ENCODE data around the gene KCNAB2.

The KCNAB2 gene

GRCh38 chr1:6003568-6004411 is 41.9 kb upstream of the KCNAB2 start:
- Histone ChIP-seq H3F3A (ENCODE audit: control insufficient read depth, insufficient read depth) (no peaks in the 10 kb centered on the region), H3K27me3 (ENCODE audit: control insufficient read depth, low read length) (no peaks in the 10 kb centered on the region), H4K20me1 (ENCODE audit: control insufficient read depth, insufficient read depth, low read depth, low read length) (no peaks in the 10 kb centered on the region; the same call in 1 of the 2 replicates), H3K36me3 (ENCODE audit: control insufficient read depth, low read length) (no peaks in the 10 kb centered on the region), H3K9me2 (replicated peaks; ENCODE audit: control insufficient read depth, low read length) (no peaks in the 10 kb centered on the region), H3K27ac (ENCODE audit: low read depth, low read length) (no peak overlapping the region), H3K79me2 (ENCODE audit: control insufficient read depth, low read length) (no peaks in the 10 kb centered on the region), H3K4me2 (ENCODE audit: low read length) (no peak overlapping the region), H3K9me3 (ENCODE audit: control insufficient read depth, insufficient read depth, low read length) (no peaks in the 10 kb centered on the region), H3K4me1 (ENCODE audit: control insufficient read depth, low read length) (no peaks in the 10 kb centered on the region), H3K4me3 (ENCODE audit: low read length) (no peak overlapping the region)
- TF ChIP-seq CTCF (IDR thresholded peaks at IDR 0.05; ENCODE audit: low read depth, low read length, poor library complexity, severe bottlenecking) (no peak), EZH2phosphoT487 (IDR thresholded peaks at IDR 0.05; ENCODE audit: borderline replicate concordance, low read length) (no peak)

GRCh38 chr1:6004412-6005123 is 41.1 kb upstream of the KCNAB2 start:
- Histone ChIP-seq H3K27ac (ENCODE audit: low read depth, low read length) (no peak overlapping the region), H3K27me3 (ENCODE audit: control insufficient read depth, low read length) (no peaks in the 10 kb centered on the region), H3K4me3 (ENCODE audit: low read length) (no peak overlapping the region), H3K4me2 (ENCODE audit: low read length) (no peak overlapping the region), H3K36me3 (ENCODE audit: control insufficient read depth, low read length) (no peaks in the 10 kb centered on the region), H3K9me2 (replicated peaks; ENCODE audit: control insufficient read depth, low read length) (no peaks in the 10 kb centered on the region), H3K79me2 (ENCODE audit: control insufficient read depth, low read length) (no peaks in the 10 kb centered on the region), H4K20me1 (ENCODE audit: control insufficient read depth, insufficient read depth, low read depth, low read length) (no peaks in the 10 kb centered on the region; the same call in 1 of the 2 replicates), H3K4me1 (ENCODE audit: control insufficient read depth, low read length) (no peaks in the 10 kb centered on the region), H3F3A (ENCODE audit: control insufficient read depth, insufficient read depth) (no peaks in the 10 kb centered on the region), H3K9me3 (ENCODE audit: control insufficient read depth, insufficient read depth, low read length) (no peaks in the 10 kb centered on the region)
- TF ChIP-seq EZH2phosphoT487 (IDR thresholded peaks at IDR 0.05; ENCODE audit: borderline replicate concordance, low read length) (no peak), CTCF (IDR thresholded peaks at IDR 0.05; ENCODE audit: low read depth, low read length, poor library complexity, severe bottlenecking) (no peak)

- no peaks in the 10 kb centered on the region for H3K4me1 ChIP-seq (ENCODE audit: control insufficient read depth, low read length)
- H3K27me3 ChIP-seq (ENCODE audit: control insufficient read depth, low read length), result no peaks in the 10 kb centered on the region
- no peak overlapping the region for H3K4me3 ChIP-seq (ENCODE audit: low read length)
- no peaks in the 10 kb centered on the region for H3K9me3 ChIP-seq (ENCODE audit: control insufficient read depth, insufficient read depth, low read length)
- no peaks in the 10 kb centered on the region for H3K79me2 ChIP-seq (ENCODE audit: control insufficient read depth, low read length)
- no peak overlapping the region for H3K4me2 ChIP-seq (ENCODE audit: low read length)
- H3K9me2 ChIP-seq (replicated peaks; ENCODE audit: control insufficient read depth, low read length), result no peaks in the 10 kb centered on the region
- no peaks in the 10 kb centered on the region for H3F3A ChIP-seq (ENCODE audit: control insufficient read depth, insufficient read depth)
- no peak for TF ChIP-seq EZH2phosphoT487 (IDR thresholded peaks at IDR 0.05; ENCODE audit: borderline replicate concordance, low read length)
- TF ChIP-seq CTCF (IDR thresholded peaks at IDR 0.05; ENCODE audit: low read depth, low read length, poor library complexity, severe bottlenecking), result no peak
- H3K36me3 ChIP-seq (ENCODE audit: control insufficient read depth, low read length), result no peaks in the 10 kb centered on the region
- H4K20me1 ChIP-seq (ENCODE audit: control insufficient read depth, insufficient read depth, low read depth, low read length), result no peaks in the 10 kb centered on the region; the same call in 1 of the 2 replicates
- H3K27ac ChIP-seq (ENCODE audit: low read depth, low read length), result no peak overlapping the region
These were observed 40.3 kb upstream of the KCNAB2 start for GRCh38 chr1:6005276-6005917.
